Right lobe of liver (tissue), 4 donors: ENCODE measurements around the gene DLGAP4.

ENCODE experiments used
- POLR2A ChIP-seq: fragments of 450-650 bp; IDR thresholded peaks from one replicate; pipeline ENCODE4 v1.6.1; 2017; ENCODE audit warnings: antibody characterized with exemption, mild to moderate bottlenecking
- TF ChIP-seq, protein P1 (sequence below), 4 donors: fragments of 200-600 bp in 3 of 4; fragments of 450-650 bp in 1 of 4; IDR thresholded peaks; one replicate each; pipeline versions ENCODE4 v1.5.1 to v1.8.0; 2016 to 2022; ENCODE audit warnings: antibody characterized with exemption in 4 of 4, mild to moderate bottlenecking in 2 of 4
- donor health status: DM: no; HTN: no; CAD: no.
- donor health status: DM: no; HTN: no; CAD: no.
- donor health status: DM: no; HTN: yes; CAD: no.

DNA sequence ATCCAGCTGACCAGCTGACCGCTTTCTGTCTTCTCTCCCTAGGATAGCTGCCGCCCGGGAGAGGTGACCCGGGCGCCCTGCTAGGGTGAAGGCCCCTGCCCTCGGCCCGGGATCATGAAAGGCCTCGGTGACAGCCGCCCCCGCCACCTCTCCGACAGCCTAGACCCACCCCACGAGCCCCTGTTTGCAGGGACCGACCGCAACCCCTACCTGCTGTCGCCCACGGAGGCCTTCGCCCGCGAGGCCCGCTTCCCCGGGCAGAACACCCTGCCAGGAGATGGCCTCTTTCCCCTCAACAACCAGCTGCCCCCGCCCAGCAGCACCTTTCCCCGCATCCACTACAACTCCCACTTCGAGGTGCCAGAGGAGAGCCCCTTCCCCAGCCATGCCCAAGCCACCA is 125.5 kb downstream of the DLGAP4 start:
- TF ChIP-seq, protein P1, sequence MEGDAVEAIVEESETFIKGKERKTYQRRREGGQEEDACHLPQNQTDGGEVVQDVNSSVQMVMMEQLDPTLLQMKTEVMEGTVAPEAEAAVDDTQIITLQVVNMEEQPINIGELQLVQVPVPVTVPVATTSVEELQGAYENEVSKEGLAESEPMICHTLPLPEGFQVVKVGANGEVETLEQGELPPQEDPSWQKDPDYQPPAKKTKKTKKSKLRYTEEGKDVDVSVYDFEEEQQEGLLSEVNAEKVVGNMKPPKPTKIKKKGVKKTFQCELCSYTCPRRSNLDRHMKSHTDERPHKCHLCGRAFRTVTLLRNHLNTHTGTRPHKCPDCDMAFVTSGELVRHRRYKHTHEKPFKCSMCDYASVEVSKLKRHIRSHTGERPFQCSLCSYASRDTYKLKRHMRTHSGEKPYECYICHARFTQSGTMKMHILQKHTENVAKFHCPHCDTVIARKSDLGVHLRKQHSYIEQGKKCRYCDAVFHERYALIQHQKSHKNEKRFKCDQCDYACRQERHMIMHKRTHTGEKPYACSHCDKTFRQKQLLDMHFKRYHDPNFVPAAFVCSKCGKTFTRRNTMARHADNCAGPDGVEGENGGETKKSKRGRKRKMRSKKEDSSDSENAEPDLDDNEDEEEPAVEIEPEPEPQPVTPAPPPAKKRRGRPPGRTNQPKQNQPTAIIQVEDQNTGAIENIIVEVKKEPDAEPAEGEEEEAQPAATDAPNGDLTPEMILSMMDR (IDR thresholded peaks at IDR 0.05) = no peak
- TF ChIP-seq POLR2A = no peak
